ENCODE data around the gene PIH1D2.

GRCh38 chr11:112062923-112063322 is 10.9 kb downstream of the PIH1D2 start:
- TF ChIP-seq CTCF (IDR thresholded peaks at IDR 0.05; ENCODE audit: control extremely low read depth in 1 of 3, insufficient read depth in 1 of 3, low read depth in 1 of 3, low read length in 3 of 3) (no peak), EP300 (IDR thresholded peaks at IDR 0.05; ENCODE audit: borderline replicate concordance in 1 of 2, low read depth in 2 of 2, low read length in 2 of 2) (no peak), CREB1 (IDR thresholded peaks at IDR 0.05) (no peak), CHD1 (IDR thresholded peaks at IDR 0.05; ENCODE audit: low read depth, low read length) (no peak), POLR2AphosphoS5 (IDR thresholded peaks at IDR 0.05; ENCODE audit: low read depth, low read length) (no peak), POLR2A (IDR thresholded peaks at IDR 0.05; ENCODE audit: control extremely low read depth in 1 of 2, low read depth in 2 of 2, low read length in 2 of 2) (no peak), BACH1 (IDR thresholded peaks at IDR 0.05; ENCODE audit: low read length) (no peak), CHD2 (IDR thresholded peaks at IDR 0.05; ENCODE audit: low read length) (no peak), EZH2 (IDR thresholded peaks at IDR 0.05; ENCODE audit: low read depth, low read length, severe bottlenecking) (no peak), FOSL1 (IDR thresholded peaks at IDR 0.05; ENCODE audit: insufficient read depth, low read depth, low read length) (no peak)

Data from H1 (cell line).